ENCODE results near the gene MARVELD1. TPM values are rescaled to one million over a fixed set of nuclear protein-coding genes. Genes with fewer than 3 reads are reported as not detected.

Gene MARVELD1
- total RNA-seq, 1 donor from 2014 or later, result 59.5 TPM

DNA sequence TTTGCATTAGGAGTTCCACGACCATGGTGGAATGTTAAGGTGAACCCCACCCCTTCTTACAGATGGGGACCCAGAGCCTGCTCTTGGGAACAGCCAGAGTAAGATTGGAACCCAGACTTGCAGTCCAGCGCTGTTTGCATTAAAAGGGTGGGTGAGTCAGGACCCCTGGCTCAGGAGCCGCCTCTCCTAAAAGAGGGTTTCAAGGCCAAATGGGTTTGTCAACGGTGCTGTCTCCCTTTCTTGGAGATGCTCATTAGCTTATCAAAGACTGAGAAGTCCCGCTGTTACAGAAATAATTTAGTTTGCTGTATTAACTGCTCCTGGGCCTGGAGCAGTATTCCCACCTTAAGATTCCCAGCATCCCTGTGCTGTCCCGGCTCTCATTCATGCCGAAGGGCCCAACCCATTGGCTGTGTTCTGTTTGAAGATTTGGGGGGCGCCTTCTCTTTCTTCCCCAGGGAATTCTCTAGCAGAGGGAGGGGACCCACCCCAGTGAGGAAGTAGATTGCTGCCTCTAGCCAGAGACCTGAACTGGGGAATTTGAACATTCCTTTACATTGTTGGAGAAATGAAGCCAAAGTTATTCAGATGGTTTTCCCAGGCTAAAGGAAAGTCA is 1.8 kb downstream of the MARVELD1 start:
- DNase-seq (ENCODE audit: low spot score), result no peak
- intact Hi-C loops (cut with DNase I), result no loop called here
- ATAC-seq, result no peak

GRCh38 chr10:97717627-97718026 is 4.1 kb downstream of the MARVELD1 start:
- no peak for ATAC-seq
- intact Hi-C loops (cut with DNase I), result no loop called here
- DNase-seq (ENCODE audit: low spot score), result peak; percentile 54

GRCh38 chr10:97718178-97718577 is 4.6 kb downstream of the MARVELD1 start:
- intact Hi-C loops (cut with DNase I), result no loop called here

GRCh38 chr10:97718659-97719142 is 5.2 kb downstream of the MARVELD1 start:
- intact Hi-C loops (cut with DNase I), result no loop called here
- DNase-seq (ENCODE audit: low spot score) (no peak), ATAC-seq (peak; percentile 70)

More at GRCh38 chr10:97718178-97718577, 4.6 kb downstream of the MARVELD1 start:
- ATAC-seq, result peak; percentile 27
- no peak for DNase-seq (ENCODE audit: low spot score)

- DNase-seq (ENCODE audit: low spot score) (no peak), ATAC-seq (no peak)
- intact Hi-C loops (cut with DNase I), result no loop called here
These were observed 6.1 kb downstream of the MARVELD1 start for GRCh38 chr10:97719602-97720001.

DNA sequence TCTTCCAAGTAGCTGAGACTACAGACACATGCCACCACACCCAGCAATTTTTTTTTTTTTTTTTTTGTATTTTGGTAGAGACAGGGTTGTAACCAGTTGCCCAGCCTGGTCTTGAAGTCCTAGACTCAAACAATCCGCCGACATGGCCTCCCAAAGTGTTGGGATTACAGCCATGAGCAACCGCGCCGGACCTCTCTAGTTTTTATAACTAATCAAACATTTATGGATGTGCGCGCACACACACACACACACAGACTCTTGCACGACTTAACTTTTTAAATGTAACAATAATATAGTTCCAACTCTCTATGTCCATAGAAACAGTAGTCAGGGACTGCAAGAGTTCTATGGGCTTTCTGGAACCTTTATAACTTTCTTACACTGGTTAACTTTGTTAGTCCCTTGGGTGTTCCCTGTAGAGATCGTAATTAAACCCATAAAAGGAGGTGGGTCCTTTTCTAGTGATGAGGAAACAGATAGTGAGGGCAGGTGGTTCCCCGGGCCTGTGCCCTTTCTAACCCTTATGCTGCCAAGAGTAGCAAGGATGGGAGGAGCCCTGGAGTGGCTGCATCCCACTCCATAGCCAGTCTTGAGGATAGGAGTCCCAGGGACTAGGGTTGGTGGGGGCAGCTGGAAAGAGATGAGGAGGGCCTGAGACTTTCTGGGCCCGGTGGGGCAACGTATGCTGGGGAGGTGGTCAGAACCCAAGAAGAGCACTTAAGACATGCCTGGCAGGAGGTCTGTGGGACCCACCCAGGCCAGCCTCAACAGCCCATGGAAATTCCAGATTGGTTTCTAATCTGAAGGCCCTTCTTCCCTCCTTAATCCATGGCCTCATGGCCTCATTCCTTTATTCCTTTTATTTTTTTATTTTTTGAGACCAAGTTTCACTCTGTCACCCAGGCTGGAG is 8.6 kb downstream of the MARVELD1 start:
- DNase-seq (ENCODE audit: low spot score), result no peak
- no peak for ATAC-seq
- intact Hi-C loops (cut with DNase I), result no loop called here

DNA sequence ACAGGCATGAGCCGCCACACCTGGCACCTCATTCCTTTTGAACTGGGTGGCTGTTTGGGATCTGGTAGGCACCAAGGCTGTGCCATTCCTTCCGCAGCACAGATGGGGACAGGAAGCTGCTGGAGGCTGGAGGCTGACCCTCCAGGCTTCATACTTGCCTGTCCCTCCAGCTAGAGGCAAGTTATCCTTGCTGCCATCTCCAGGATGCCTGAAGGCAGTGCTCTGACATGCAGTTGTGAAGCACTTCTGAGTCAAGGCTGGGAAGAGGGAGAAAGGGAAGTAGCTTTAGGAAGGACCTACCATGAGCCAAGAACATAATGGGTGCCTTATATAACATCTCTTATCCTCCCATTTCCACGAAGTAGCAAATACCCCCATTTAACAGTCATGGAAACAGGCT is 9.5 kb downstream of the MARVELD1 start:
- intact Hi-C loops (cut with DNase I), result no loop called here
- DNase-seq (ENCODE audit: low spot score) (peak; percentile 34), ATAC-seq (no peak)

GRCh38 chr10:97724341-97724941 is 10.9 kb downstream of the MARVELD1 start:
- ATAC-seq (no peak), DNase-seq (ENCODE audit: low spot score) (peak; percentile 53)
- intact Hi-C loops (cut with DNase I), result no loop called here

DNA sequence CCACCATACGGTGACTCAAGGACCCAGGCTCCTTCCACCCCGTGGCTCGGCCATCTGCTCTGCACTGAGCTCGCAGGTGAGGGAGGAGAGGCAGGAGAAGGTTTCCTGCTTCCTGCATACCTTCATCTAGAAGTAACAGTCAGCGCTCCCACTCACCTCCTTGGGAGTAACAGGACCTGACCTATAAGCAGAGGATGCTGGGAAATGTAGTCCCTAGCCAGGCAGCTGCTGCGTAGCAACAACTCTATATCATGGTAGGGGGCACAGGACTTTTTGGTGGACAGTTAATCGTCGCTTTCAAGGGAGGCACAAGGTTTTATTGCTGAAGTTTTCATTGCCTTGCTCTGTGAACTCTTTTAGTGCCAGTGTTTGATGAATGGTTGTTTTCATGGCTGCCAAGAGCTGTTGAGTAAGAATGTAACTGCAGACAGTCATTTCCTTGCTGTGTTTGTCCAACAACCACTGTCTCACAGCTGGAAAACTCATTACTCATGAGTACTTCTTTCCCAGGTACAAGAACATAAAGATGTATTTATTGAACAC is 13.2 kb downstream of the MARVELD1 start:
- peak; percentile 51 for ATAC-seq
- intact Hi-C loops (cut with DNase I), result no loop called here
- no peak for DNase-seq (ENCODE audit: low spot score)

DNA sequence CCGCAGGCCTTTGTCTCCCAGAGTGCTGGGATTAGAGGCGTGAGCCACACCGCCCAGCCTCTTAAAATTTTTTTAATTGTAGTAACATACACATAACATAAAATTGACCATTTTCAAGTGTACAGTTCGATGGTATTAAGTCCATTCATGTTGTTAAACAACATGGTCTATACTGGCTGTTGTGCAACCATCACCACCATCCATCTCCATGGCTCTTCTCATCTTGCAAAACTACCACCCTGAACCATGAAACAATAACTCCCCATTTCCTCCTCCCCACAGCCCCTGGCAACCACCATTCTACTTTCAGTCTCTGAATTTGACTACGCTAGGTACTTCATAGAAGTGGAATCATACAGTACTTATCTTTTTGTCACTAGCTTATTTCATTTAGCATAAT is 15.5 kb downstream of the MARVELD1 start:
- intact Hi-C loops (cut with DNase I), result no loop called here
- DNase-seq (ENCODE audit: low spot score) (no peak), ATAC-seq (no peak)

GRCh38 chr10:97731346-97732051 is 18.0 kb downstream of the MARVELD1 start:
- peak; percentile 83 for DNase-seq (ENCODE audit: low spot score)
- intact Hi-C loops (cut with DNase I), result no loop called here
- ATAC-seq, result peak; percentile 80

DNA sequence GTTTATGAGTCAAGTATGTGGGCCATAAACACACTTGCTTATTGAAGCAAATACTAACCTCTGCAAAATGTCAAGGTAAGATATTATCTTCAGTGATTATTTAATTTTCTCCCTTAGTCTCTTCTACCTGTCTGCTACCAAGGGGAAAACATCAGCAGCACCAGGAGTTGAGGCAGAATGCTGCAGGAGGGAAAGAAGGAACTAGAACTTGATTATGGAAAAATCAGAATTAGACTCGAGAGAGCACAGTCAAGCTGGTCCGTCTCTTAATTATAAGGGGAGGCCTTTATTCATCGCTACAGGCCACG is 18.5 kb downstream of the MARVELD1 start:
- no peak for ATAC-seq
- no peak for DNase-seq (ENCODE audit: low spot score)
- intact Hi-C loops (cut with DNase I), result no loop called here

DNA sequence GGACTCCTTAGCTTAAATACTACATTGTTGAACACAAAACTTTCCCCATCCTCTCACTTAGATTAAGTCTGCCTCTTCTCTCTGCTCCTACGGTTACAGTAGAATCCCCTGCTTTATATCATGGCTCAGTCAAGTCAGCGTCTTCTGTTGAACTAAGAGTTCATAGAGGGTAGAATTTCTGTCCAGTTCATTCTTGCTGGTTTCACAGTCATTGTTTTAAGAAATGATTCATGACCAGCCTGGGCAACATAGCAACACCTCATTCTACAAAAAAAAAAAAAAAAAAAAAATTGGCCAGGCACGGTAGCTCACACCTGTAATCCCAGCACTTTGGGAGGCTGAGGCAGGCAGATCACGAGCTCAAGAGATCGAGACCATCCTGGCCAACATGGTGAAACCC is 19.7 kb downstream of the MARVELD1 start:
- ATAC-seq (no peak), DNase-seq (ENCODE audit: low spot score) (no peak)
- intact Hi-C loops (cut with DNase I), result no loop called here

DNA sequence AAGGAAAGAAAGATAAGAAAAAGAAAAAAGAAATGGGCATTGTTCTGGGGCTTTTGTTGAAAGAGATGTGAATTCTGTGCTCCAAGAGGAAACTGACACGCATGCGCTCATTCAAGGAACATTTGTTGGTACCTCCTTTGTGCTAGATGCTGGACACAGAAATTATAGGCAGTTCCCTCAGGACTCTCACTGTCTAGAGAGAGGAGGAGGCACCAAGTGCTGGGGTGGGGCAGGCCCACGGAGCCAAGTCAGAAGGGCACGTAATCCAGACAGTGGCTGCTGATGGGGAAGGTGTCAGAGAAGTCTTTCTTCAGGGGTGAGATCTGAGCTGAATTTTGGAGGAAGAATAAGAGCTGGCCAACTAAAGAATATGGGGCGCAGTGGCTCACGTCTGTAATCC is 20.5 kb downstream of the MARVELD1 start:
- DNase-seq (ENCODE audit: low spot score) (no peak), ATAC-seq (no peak)
- intact Hi-C loops (cut with DNase I), result no loop called here

- peak; percentile 34 for ATAC-seq
- intact Hi-C loops (cut with DNase I), result no loop called here
- no peak for DNase-seq (ENCODE audit: low spot score)
These were observed 22.9 kb downstream of the MARVELD1 start for GRCh38 chr10:97736403-97736901.

DNA sequence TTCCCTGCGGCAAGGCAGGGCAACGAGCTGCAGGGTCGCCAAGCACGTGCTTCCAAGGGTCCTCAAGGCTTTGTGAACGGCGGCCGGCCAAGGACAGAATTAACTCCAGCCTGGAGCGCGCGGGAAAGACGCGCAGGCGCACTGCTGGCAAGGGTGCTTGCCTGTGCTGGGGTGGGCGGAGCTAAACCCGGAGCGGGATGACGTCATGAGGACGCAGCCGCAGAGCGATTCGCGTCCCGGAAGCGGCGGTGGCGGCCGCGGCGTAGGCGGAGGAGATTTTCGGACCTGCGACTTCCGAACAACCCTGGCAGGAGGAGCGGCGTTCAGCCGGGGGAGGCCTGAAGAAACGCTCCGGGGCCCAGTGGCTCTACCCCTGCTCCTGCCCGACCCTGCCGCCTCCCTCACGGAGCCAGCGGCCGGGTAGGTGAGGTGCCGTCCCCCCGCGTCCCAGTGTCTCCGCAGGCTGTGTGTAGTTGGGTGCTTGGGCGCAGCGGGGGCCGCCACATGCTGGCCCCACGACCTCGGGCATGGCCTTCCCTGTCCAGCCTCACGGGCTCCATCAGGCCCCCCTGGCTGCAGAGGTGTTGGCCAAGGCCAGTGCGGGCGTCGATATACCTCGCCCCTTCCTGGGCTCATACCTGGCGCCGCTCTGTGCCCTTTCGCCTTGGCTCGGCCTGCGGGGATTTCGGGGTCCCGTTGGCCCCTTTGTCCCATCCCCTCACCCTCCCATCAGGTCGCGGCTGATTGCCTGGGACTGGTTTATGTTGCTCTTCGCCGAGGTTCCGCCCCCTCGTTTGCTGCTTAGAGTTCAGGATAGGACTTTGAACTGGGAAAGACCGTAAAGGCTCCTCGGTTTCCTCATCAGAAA is 23.6 kb downstream of the MARVELD1 start, which contains the start of gene ZFYVE27:
TSS of gene ZFYVE27 (plus strand) at position 227 of the 868 bp plus-strand sequence. CDS start 1,350 bp downstream, outside the sequence.
- DNase-seq (ENCODE audit: low spot score) (peak; percentile 99), ATAC-seq (peak; percentile 98)
- intact Hi-C loops (cut with DNase I), result no loop called here

- intact Hi-C loops (cut with DNase I), result no loop called here
- DNase-seq (ENCODE audit: low spot score), result peak; percentile 37
- peak; percentile 1 for ATAC-seq
These were observed 24.3 kb downstream of the MARVELD1 start for GRCh38 chr10:97737770-97738265.

- intact Hi-C loops (cut with DNase I), result no loop called here
- ATAC-seq, result no peak
- peak; percentile 38 for DNase-seq (ENCODE audit: low spot score)
These were observed 25.1 kb downstream of the MARVELD1 start for GRCh38 chr10:97738616-97739015.

All from sciatic nerve (tissue), 2 donors.